HFFc6 (cell line): ENCODE results near the gene PRR5. TPM values are rescaled to one million over a fixed set of nuclear protein-coding genes. Genes with fewer than 3 reads are reported as not detected.

Experiments
- DNase-seq: peaks from one replicate; pipeline ENCODE4 v3.0.0-alpha.2; 2018
- H3K27ac Mint-ChIP-seq: 2 replicates; pipeline ENCODE4 v1.8.0; 2020; ENCODE audit warnings: mild to moderate bottlenecking, mixed read lengths
- H3K27me3 Mint-ChIP-seq: 2 replicates; pipeline ENCODE4 v1.8.0; 2021; ENCODE audit warnings: mild to moderate bottlenecking, moderate library complexity, mixed read lengths; ENCODE audit not compliant: insufficient read depth
- H3K36me3 Mint-ChIP-seq: 2 replicates; pipeline ENCODE4 v1.8.0; 2021; ENCODE audit warnings: low read depth, mixed read lengths
- H3K4me1 Mint-ChIP-seq: 2 replicates; pipeline ENCODE4 v1.8.0; 2020; ENCODE audit warnings: low read depth, mixed read lengths
- H3K4me3 Mint-ChIP-seq: 2 replicates; pipeline ENCODE4 v1.8.0; 2020; ENCODE audit warnings: mild to moderate bottlenecking, moderate library complexity, mixed read lengths
- H3K9me3 Mint-ChIP-seq: 2 replicates; pipeline ENCODE4 v1.8.0; 2020; ENCODE audit warnings: mild to moderate bottlenecking, mixed read lengths
- total RNA-seq, 6 experiments: library from RNA; stranded (reverse); fragmentation: NEBNext Ultra II Directional; extraction: Animal tissue kit (Norgen Biotek cat#: 25700); gene quantifications; 2 replicates in 1 of 6; 3 replicates in 5 of 6; pipeline ENCODE4 v1.2.3, GENCODE V29; 2021
- TF ChIP-seq, protein P1 (sequence below): fragments of 200-600 bp; sonication (generic); IDR thresholded peaks from 2 replicates; pipeline ENCODE4 v1.5.0; 2021; ENCODE audit warnings: antibody characterized with exemption, mild to moderate bottlenecking

Gene PRR5
- total RNA-seq, 6 experiments from 2014 or later, result 4.6 to 12.7 (median 5.2) TPM

GRCh38 chr22:44759001-44759400, 57.0 kb downstream of the PRR5 start:
- Mint-ChIP-seq H3K27ac (no peak overlapping the region), H3K4me1 (peaks cover 10% of the 10 kb centered on the region), H3K36me3 (no peaks in the 10 kb centered on the region), H3K9me3 (no peaks in the 10 kb centered on the region), H3K27me3 (peaks cover 17% of the 10 kb centered on the region), H3K4me3 (no peak overlapping the region)
- TF ChIP-seq, protein P1, sequence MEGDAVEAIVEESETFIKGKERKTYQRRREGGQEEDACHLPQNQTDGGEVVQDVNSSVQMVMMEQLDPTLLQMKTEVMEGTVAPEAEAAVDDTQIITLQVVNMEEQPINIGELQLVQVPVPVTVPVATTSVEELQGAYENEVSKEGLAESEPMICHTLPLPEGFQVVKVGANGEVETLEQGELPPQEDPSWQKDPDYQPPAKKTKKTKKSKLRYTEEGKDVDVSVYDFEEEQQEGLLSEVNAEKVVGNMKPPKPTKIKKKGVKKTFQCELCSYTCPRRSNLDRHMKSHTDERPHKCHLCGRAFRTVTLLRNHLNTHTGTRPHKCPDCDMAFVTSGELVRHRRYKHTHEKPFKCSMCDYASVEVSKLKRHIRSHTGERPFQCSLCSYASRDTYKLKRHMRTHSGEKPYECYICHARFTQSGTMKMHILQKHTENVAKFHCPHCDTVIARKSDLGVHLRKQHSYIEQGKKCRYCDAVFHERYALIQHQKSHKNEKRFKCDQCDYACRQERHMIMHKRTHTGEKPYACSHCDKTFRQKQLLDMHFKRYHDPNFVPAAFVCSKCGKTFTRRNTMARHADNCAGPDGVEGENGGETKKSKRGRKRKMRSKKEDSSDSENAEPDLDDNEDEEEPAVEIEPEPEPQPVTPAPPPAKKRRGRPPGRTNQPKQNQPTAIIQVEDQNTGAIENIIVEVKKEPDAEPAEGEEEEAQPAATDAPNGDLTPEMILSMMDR, result no peak
- no peak for DNase-seq

DNA sequence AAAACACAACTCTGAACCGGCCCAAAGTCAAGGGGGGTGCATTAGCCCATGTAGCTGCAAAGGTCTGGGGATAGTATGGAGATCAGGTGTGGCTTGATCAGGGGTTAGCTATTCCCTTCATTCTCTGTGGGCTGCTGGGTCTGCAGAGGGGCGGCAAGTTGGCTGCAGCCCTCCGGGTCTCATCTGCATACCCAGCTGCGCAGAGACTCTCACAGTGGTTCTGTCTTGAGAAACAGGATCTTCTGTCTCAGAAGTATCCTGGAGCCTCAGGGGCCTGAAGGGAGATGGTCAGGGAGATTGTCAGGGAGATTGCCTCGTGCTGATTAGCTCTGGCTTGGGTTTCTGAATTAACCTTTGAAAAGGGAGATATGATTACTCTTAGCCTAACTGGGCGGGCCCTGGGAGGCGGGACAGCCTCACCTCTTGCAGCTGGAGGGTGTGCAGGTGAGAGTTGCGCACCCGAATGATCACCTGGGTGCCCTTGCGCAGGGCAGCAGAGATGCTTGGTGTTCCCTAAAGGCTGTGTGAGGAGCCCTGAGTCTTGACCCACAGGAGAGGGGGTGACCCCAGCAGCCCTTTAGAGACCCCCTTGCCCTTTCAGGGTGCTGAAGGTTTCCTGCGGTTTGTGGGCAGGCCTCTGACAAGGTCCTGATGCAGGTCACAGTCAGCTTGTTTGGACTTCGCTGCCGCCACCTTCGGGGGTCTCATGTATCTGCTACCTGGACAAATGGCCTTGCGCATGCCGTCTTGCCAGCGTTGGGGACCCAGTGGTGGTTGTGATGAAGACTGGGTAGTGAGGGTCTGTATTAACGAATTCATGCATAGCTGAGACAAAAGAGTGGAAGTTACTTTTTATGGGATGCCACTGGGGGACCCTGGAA, 57.7 kb downstream of the PRR5 start:
- Mint-ChIP-seq H3K27ac (no peak overlapping the region), H3K36me3 (no peaks in the 10 kb centered on the region), H3K27me3 (peaks cover 18% of the 10 kb centered on the region), H3K4me3 (no peak overlapping the region), H3K9me3 (no peaks in the 10 kb centered on the region), H3K4me1 (peaks cover 10% of the 10 kb centered on the region)
- no peak for DNase-seq
- TF ChIP-seq, protein P1, result no peak

GRCh38 chr22:44760476-44760875, 58.5 kb downstream of the PRR5 start:
- H3K36me3 Mint-ChIP-seq, result no peaks in the 10 kb centered on the region
- H3K27me3 Mint-ChIP-seq, result peaks cover 21% of the 10 kb centered on the region
- H3K9me3 Mint-ChIP-seq, result no peaks in the 10 kb centered on the region
- peaks cover 10% of the 10 kb centered on the region for H3K4me1 Mint-ChIP-seq
- DNase-seq, result no peak
- H3K27ac Mint-ChIP-seq, result no peak overlapping the region
- TF ChIP-seq, protein P1, result no peak
- no peak overlapping the region for H3K4me3 Mint-ChIP-seq

DNA sequence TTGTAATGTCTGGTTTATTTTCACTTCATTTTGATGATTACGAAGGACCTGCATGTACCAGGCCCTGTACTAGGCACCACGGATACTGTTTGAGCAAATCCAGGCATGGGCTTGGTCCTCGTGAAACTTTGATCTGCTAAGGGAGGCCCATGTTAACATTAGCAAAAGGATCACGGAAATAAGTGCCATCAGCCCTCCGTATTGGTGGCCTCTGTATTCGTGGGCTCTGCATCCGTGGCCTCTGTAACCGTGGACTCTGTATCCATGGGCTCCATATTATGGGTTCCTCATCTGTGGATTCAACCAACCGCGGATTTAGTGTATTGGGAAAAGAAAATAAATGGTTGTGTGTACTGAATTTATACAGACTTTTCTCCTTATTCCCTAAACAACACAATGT, 59.0 kb downstream of the PRR5 start:
- H3K27me3 Mint-ChIP-seq, result peaks cover 21% of the 10 kb centered on the region
- no peak overlapping the region for H3K27ac Mint-ChIP-seq
- TF ChIP-seq, protein P1, result no peak
- H3K9me3 Mint-ChIP-seq, result no peaks in the 10 kb centered on the region
- DNase-seq, result no peak
- H3K36me3 Mint-ChIP-seq, result no peaks in the 10 kb centered on the region
- H3K4me3 Mint-ChIP-seq, result no peak overlapping the region
- peaks cover 10% of the 10 kb centered on the region for H3K4me1 Mint-ChIP-seq

- Mint-ChIP-seq H3K27ac (no peak overlapping the region), H3K9me3 (no peaks in the 10 kb centered on the region; the same call in 1 of the 2 replicates), H3K27me3 (peaks cover 23% of the 10 kb centered on the region), H3K4me3 (no peak overlapping the region), H3K36me3 (no peaks in the 10 kb centered on the region), H3K4me1 (no peaks in the 10 kb centered on the region)
- TF ChIP-seq, protein P1, result no peak
- no peak for DNase-seq
These were observed 62.4 kb downstream of the PRR5 start for GRCh38 chr22:44764373-44764772.
